Stimulated activated CD8-positive, alpha-beta memory T cell treated with anti-CD3 and anti-CD28 coated beads, Interleukin-4, amount 100 ng/mL, for 24 hours (primary cell): ENCODE results near the gene GPX6.
"Not testable (repeated sequence)": the region's sequence is repeated elsewhere in the genome, so short reads cannot be mapped to it uniquely, and the experiment has no call there.

Source experiments
- DNase-seq: peaks from one replicate; pipeline ENCODE4 v3.0.0-alpha.2; 2020; ENCODE audit warnings: low read depth

Gene GPX6

DNA sequence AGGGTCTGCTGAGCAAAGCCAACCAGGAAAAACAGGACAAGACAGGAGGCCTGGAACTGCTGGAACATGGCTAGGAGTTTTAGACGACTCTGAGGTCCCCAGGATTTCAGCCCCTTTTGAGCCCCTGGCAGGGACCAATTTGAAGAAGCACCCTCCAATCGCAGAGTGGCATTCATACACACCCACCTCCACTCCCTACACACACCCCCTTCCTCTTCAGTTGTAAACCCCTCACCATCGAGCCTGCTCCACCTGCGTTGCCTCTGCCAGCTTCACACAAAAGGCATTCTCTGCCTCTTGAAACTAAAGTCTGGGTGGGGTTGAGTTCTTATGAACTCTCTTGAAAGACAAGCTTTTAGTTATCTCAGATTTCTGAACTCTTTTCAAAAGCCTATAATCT is at the start of gene GPX6:
GPX6 (minus strand) TSS at position 118 of the 400 bp plus-strand sequence; CDS start at position 68, 50 bp downstream.
- no peak for DNase-seq

GRCh38 chr6:28563430-28564095 is 48.0 kb upstream of the GPX6 start:
- no peak for DNase-seq

DNA sequence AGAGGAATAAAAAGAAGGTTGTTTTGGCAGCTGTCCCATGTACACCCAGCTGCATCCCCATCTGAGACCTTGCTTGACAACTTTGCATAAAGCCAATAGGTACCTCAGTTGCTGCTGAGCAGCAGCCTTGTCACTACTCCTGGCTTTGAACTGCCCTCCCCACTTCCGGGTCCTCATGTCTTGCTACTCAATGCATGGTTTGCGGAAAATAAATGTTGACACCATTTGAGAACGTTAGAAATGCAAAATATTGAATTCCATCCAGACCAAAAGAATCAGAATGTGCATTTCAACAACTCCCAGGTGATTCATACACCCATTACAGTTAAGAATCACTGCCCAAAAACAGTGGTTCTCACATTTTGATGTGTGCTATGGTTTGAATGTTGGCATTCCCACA is 43.0 kb upstream of the GPX6 start:
- no peak for DNase-seq

DNA sequence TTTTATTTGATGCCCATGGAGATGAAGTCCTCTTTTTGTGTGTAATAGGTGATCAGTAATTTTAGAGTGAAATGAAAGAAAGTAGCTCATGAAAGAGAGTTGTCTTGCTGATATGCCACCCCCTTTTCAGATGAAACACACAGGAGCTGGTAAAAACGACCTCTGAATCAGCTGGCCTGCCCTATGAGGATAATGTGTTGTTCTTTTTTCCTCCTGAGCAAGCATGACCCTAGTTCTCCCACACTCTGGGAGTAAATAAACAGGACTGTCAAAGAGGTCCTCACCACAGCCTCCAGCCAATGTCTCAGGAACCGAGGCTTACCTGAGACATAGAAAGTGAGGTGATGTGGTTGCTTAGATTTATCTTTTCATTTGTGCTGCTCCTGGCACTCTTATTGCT is 39.5 kb upstream of the GPX6 start:
- no peak for DNase-seq

- DNase-seq = no peak
These were observed 38.6 kb upstream of the GPX6 start for GRCh38 chr6:28553986-28554881.

DNA sequence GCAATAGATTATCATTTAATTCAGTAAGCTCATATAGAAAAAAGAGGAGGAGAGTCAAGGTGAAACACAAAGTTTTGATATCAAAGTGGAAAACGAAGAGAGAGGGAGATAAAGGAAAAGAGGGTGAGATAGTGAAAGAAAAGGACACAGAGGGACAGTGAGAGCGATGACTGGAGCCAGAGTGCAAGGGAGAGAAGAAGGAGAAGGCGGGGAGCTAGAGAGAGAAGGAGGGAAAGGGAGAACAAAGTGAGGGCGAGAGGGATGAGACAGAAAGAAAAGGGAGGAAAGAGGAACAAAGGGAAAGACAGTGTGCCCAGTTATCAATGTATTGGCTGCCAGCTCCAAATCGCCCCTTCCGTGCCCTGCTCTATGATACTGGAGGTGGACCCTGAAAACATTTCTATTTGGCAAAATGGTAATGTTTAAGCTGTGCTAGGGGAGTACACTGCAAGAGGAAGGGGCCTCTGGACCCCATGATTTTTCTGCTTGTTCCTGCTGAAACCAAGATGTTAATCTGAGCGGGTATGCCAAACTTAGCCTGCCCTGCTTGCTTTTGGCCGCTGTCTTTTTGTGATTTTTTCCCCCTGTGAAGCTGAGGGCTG is 37.9 kb upstream of the GPX6 start:
- no peak for DNase-seq

- DNase-seq = no peak
These were observed 36.5 kb upstream of the GPX6 start for GRCh38 chr6:28551891-28552666.

DNA sequence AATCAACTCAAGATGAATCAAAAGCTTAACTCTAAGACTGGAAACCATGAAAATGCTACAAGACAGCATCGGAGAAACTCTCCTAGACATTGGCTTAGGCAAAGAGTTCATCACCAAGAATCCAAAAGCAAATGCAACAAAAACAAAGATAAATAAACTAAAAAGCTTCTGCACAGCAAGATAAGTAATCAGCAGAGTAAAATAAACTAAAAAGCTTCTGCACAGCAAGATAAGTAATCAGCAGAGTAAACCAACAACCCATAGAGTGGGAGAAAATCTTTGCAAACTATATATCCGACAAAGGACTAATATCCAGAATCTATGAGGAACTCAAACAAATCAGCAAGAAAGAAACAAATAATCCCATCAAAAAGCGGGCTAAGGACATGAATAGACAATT is 31.4 kb upstream of the GPX6 start:
- not testable (repeated sequence) for DNase-seq

GRCh38 chr6:28545955-28546354 is 30.4 kb upstream of the GPX6 start:
- no peak for DNase-seq

GRCh38 chr6:28543651-28544610 is 28.3 kb upstream of the GPX6 start:
- DNase-seq = no peak

- DNase-seq = peak; percentile 28
These were observed 27.1 kb upstream of the GPX6 start for GRCh38 chr6:28542440-28543296.

DNA sequence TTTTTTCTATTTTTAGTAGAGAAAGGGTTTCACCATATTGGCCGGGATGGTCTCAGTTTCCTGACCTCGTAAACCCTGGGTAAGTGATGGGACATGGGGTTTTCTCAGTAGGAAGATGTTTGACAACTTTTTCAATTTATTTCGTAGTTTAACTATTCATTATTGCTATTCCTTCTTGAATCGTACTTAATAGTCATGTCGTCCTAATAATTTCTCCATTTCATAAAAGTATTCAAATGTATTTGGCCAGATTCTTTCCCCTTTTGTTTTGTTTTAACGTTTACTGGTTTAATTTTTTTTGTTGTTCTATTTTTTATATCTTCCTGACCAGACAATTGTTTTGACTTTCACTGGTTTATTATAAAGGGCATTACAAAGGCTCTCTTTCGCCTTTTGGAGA is 26.4 kb upstream of the GPX6 start:
- no peak for DNase-seq

DNA sequence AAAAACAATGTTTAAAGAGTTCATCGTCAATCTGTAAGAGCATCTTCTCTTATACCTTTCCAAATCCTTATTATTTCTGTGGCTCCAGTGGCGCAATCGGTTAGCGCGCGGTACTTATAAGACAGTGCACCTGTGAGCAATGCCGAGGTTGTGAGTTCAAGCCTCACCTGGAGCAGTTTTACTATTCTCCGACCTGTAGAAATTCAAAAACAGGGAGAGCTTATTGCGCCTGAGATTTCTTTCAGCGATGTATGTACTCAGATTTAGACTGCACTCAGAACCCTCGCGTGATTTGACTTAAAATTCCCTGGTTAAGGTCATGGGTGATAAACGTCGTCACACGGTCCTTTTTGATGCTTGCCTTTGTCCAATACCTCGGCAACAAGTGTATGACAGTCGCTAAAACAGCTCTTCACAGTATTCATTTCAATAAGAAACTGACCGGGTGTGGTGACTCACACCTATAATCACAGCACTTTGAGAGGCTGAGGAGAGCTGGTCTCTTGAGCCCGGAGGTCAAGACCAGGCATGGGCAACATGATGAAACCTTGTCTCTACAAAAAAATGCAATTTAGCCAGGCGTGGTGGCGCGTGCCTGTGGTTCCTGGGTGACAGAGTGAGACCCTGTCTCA is 22.0 kb upstream of the GPX6 start:
- no peak for DNase-seq

- no peak for DNase-seq
These were observed 21.5 kb upstream of the GPX6 start for GRCh38 chr6:28537065-28537464.

- no peak for DNase-seq
These were observed 19.3 kb upstream of the GPX6 start for GRCh38 chr6:28534875-28535274.

DNA sequence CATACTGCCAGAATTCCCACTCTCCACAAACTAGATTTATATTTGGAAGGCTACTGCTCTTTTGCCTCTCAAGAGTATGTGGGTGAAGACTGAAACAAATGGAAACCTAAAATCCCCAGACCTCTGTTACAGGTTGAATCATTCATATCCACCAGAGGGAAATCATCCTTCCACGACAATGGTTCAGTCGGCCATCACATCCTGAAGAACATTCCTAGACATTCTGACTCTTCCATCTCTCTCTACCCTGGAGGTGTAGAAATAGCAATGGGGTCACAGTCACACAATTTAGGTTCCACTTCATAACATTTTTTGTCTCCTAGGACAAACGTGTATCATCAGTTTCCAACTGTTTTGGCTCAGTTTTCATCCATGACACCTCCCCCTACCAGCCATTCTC is 18.7 kb upstream of the GPX6 start:
- DNase-seq = no peak

- no peak for DNase-seq
These were observed 16.0 kb upstream of the GPX6 start for GRCh38 chr6:28531479-28532128.

- DNase-seq = no peak
These were observed 15.2 kb upstream of the GPX6 start for GRCh38 chr6:28530777-28531176.

DNA sequence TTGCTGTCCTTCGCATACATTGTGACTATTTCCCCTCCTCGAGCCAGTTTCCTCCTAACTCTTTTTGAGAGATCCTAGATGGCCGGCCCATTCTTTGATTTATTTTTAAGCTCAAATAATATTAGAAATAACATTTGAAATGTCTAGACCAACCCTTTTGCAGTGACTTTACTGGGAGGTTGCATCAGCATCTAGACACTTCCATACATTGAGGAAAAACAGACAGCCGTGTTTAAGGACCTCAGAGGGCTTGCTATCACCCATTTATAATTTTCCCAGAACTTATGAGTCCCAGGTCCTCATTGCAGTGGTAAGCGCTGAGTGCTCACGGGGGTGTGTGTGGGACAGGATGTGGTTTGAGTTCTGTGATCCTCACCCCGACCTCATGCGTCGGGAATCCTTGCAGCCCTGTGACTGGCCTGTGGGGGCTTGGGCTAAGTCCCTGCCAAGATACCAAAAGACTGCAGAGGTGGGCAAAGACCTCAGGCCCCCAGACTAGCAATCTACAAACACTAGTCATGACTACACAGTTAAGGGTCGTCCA is 10.0 kb upstream of the GPX6 start, which contains the start of gene GPX5:
GPX5 (plus strand) TSS at position 386 of the 544 bp plus-strand sequence; CDS start at position 519, 133 bp downstream.
- no peak for DNase-seq
